ENCODE results near the gene EPB41L5.
"Not testable (repeated sequence)": the region's sequence is repeated elsewhere in the genome, so short reads cannot be mapped to it uniquely, and the experiment has no call there.

The EPB41L5 gene

GRCh38 chr2:120142528-120143219, 129.8 kb downstream of the EPB41L5 start:
- TF ChIP-seq CTCF (IDR thresholded peaks at IDR 0.05; ENCODE audit: unreplicated experiment in 3 of 3): no peak
- Mint-ChIP-seq H3K27me3 (ENCODE audit: low read depth) (no peaks in the 10 kb centered on the region), H3K36me3 (ENCODE audit: low read depth) (peaks cover 64% of the 10 kb centered on the region), H3K4me1 (no peaks in the 10 kb centered on the region), H3K27ac (no peak overlapping the region), H3K9me3 (peaks cover 4% of the 10 kb centered on the region), H3K4me3 (no peak overlapping the region)

- no peak overlapping the region for H3K4me3 Mint-ChIP-seq
- no peak for TF ChIP-seq CTCF (IDR thresholded peaks at IDR 0.05; ENCODE audit: unreplicated experiment in 3 of 3)
- H3K36me3 Mint-ChIP-seq (ENCODE audit: low read depth): peaks cover 93% of the 10 kb centered on the region
- H3K27me3 Mint-ChIP-seq (ENCODE audit: low read depth): no peaks in the 10 kb centered on the region
- H3K9me3 Mint-ChIP-seq: peaks cover 30% of the 10 kb centered on the region
- no peaks in the 10 kb centered on the region for H3K4me1 Mint-ChIP-seq
- H3K27ac Mint-ChIP-seq: no peak overlapping the region
Observed at GRCh38 chr2:120148229-120148628, 135.4 kb downstream of the EPB41L5 start.

GRCh38 chr2:120148669-120149068, 135.8 kb downstream of the EPB41L5 start:
- Mint-ChIP-seq H3K4me3 (no peak overlapping the region), H3K27me3 (ENCODE audit: low read depth) (no peaks in the 10 kb centered on the region), H3K9me3 (peaks cover 34% of the 10 kb centered on the region), H3K4me1 (no peaks in the 10 kb centered on the region), H3K27ac (no peak overlapping the region), H3K36me3 (ENCODE audit: low read depth) (peaks cover 97% of the 10 kb centered on the region)
- TF ChIP-seq CTCF (IDR thresholded peaks at IDR 0.05; ENCODE audit: unreplicated experiment in 3 of 3): no peak

- H3K27ac Mint-ChIP-seq: no peak overlapping the region
- peaks cover 38% of the 10 kb centered on the region for H3K9me3 Mint-ChIP-seq
- H3K4me1 Mint-ChIP-seq: no peaks in the 10 kb centered on the region
- H3K4me3 Mint-ChIP-seq: no peak overlapping the region
- H3K27me3 Mint-ChIP-seq (ENCODE audit: low read depth): no peaks in the 10 kb centered on the region
- TF ChIP-seq CTCF (IDR thresholded peaks at IDR 0.05; ENCODE audit: unreplicated experiment in 3 of 3): no peak
- H3K36me3 Mint-ChIP-seq (ENCODE audit: low read depth): peaks cover 97% of the 10 kb centered on the region
Observed at GRCh38 chr2:120149406-120149805, 136.5 kb downstream of the EPB41L5 start.

GRCh38 chr2:120150040-120150482, 137.2 kb downstream of the EPB41L5 start:
- Mint-ChIP-seq H3K27me3 (ENCODE audit: low read depth) (no peaks in the 10 kb centered on the region), H3K36me3 (ENCODE audit: low read depth) (peaks cover 97% of the 10 kb centered on the region), H3K27ac (no peak overlapping the region), H3K9me3 (peaks cover 40% of the 10 kb centered on the region), H3K4me1 (no peaks in the 10 kb centered on the region), H3K4me3 (no peak overlapping the region)
- no peak for TF ChIP-seq CTCF (IDR thresholded peaks at IDR 0.05; ENCODE audit: unreplicated experiment in 3 of 3)

- Mint-ChIP-seq H3K36me3 (ENCODE audit: low read depth) (peaks cover 94% of the 10 kb centered on the region), H3K4me3 (no peak overlapping the region), H3K4me1 (no peaks in the 10 kb centered on the region), H3K27me3 (ENCODE audit: low read depth) (no peaks in the 10 kb centered on the region), H3K9me3 (peaks cover 52% of the 10 kb centered on the region), H3K27ac (no peak overlapping the region)
- TF ChIP-seq CTCF (IDR thresholded peaks at IDR 0.05; ENCODE audit: unreplicated experiment in 3 of 3): no peak
Observed at GRCh38 chr2:120155308-120155707, 142.4 kb downstream of the EPB41L5 start.

- H3K4me1 Mint-ChIP-seq: not testable (repeated sequence)
Observed at GRCh38 chr2:120158658-120159057, 145.8 kb downstream of the EPB41L5 start.

More at GRCh38 chr2:120158658-120159057, 145.8 kb downstream of the EPB41L5 start:
- not testable (repeated sequence) for H3K27ac Mint-ChIP-seq; H3K4me3 Mint-ChIP-seq; H3K27me3 Mint-ChIP-seq (ENCODE audit: low read depth)
- Mint-ChIP-seq H3K36me3 (ENCODE audit: low read depth) (peaks cover 86% of the 10 kb centered on the region), H3K9me3 (peaks cover 26% of the 10 kb centered on the region)
